ENCODE results near the gene LKAAEAR1. TPM values are rescaled to one million over a fixed set of nuclear protein-coding genes. Genes with fewer than 3 reads are reported as not detected.

Gene LKAAEAR1
- total and polyA plus RNA-seq, 9 of the 15 experiments (the other 6 are each of a cell fraction or from before 2014, with no cell fraction given): not detected

- TF ChIP-seq BRF2 (IDR thresholded peaks at IDR 0.05; ENCODE audit: borderline replicate concordance, insufficient read depth, insufficient read length) (no peak), ZNF444 (CRISPR knock-in tag; IDR thresholded peaks at IDR 0.05) (no peak), ZC3H11A (IDR thresholded peaks at IDR 0.05; ENCODE audit: low read depth, low read length) (no peak), GTF2A2 (tag; IDR thresholded peaks at IDR 0.05) (no peak), ZNF212 (CRISPR knock-in tag; IDR thresholded peaks at IDR 0.05) (no peak), DNMT1 (IDR thresholded peaks at IDR 0.05) (no peak)
- TF ChIP-seq, protein P1, sequence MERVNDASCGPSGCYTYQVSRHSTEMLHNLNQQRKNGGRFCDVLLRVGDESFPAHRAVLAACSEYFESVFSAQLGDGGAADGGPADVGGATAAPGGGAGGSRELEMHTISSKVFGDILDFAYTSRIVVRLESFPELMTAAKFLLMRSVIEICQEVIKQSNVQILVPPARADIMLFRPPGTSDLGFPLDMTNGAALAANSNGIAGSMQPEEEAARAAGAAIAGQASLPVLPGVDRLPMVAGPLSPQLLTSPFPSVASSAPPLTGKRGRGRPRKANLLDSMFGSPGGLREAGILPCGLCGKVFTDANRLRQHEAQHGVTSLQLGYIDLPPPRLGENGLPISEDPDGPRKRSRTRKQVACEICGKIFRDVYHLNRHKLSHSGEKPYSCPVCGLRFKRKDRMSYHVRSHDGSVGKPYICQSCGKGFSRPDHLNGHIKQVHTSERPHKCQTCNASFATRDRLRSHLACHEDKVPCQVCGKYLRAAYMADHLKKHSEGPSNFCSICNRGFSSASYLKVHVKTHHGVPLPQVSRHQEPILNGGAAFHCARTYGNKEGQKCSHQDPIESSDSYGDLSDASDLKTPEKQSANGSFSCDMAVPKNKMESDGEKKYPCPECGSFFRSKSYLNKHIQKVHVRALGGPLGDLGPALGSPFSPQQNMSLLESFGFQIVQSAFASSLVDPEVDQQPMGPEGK (CRISPR knock-in tag; IDR thresholded peaks at IDR 0.05; ENCODE audit: borderline replicate concordance): no peak
Measured at GRCh38 chr20:64111841-64112641, 27.8 kb upstream of the LKAAEAR1 start (continued).

All from K562 (cell line).